Measurements from ENCODE around the gene PRR15L.

DNA sequence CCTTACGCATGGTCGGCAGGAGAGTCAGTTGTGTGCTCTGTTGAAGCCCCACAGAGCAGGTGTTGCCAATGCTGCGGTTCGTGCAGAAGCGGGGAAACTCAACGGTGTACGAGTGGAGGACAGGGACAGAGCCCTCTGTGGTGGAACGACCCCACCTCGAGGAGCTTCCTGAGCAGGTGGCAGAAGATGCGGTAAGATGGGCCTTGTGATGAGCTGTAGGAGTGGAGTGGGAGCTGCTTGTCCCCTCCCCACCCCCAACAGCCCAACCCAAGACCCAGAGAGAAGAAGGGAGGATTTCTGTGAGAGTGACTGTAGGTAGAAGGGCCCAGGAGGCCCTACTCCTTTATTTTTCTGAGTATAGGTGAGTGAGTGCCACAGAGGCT lies 18.1 kb upstream of the PRR15L start:
- TF ChIP-seq, protein P1, sequence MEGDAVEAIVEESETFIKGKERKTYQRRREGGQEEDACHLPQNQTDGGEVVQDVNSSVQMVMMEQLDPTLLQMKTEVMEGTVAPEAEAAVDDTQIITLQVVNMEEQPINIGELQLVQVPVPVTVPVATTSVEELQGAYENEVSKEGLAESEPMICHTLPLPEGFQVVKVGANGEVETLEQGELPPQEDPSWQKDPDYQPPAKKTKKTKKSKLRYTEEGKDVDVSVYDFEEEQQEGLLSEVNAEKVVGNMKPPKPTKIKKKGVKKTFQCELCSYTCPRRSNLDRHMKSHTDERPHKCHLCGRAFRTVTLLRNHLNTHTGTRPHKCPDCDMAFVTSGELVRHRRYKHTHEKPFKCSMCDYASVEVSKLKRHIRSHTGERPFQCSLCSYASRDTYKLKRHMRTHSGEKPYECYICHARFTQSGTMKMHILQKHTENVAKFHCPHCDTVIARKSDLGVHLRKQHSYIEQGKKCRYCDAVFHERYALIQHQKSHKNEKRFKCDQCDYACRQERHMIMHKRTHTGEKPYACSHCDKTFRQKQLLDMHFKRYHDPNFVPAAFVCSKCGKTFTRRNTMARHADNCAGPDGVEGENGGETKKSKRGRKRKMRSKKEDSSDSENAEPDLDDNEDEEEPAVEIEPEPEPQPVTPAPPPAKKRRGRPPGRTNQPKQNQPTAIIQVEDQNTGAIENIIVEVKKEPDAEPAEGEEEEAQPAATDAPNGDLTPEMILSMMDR (IDR thresholded peaks at IDR 0.05; ENCODE audit: poor library complexity), result no peak
- TF ChIP-seq EZH2phosphoT487 (IDR thresholded peaks at IDR 0.05; ENCODE audit: low read depth, severe bottlenecking, unreplicated experiment), result no peak
- no peak for TF ChIP-seq EZH2 (IDR thresholded peaks at IDR 0.05; ENCODE audit: borderline replicate concordance)
